Measurements from ENCODE around the gene HEXA.
A peak's percentile ranks its signal among the peaks of the same experiment; 100 is the strongest.
"Not testable (repeated sequence)": the region's sequence is repeated elsewhere in the genome, so short reads cannot be mapped to it uniquely, and the experiment has no call there.

Gene HEXA

DNA sequence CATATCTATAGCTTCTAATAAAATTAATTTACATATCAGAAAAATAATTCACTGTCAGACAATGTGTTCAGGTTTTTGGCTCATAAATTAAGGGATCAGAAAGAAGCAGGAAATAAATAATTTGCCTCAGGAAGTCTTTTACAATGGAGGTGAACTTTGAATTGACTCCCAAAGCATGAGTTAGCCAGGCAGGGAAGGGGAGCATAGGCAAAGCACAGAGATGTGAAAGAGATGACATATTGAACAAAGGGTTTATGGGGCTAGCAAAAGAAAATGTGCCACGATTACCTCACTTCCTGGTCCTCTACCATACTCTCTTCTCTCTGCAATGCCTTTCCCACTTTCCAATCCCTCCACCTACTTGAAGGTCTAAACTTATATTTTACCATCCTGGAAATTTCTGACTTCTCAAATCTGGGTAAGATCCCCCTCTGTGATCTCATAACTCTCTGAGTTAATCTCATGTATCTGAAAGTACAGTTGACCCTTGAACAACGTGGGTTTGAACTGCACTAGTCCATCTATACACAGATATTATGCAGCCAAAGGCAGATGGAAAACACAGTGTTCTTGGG, 4.1 kb upstream of the HEXA start:
- POLR2A ChIA-PET (ENCODE audit: low non-redundant PET) = interaction anchor here (1.0 kb wide), 1 partner anchor 31 kb away, joined by 3 read pairs; no protein-coding TSS in a partner anchor

DNA sequence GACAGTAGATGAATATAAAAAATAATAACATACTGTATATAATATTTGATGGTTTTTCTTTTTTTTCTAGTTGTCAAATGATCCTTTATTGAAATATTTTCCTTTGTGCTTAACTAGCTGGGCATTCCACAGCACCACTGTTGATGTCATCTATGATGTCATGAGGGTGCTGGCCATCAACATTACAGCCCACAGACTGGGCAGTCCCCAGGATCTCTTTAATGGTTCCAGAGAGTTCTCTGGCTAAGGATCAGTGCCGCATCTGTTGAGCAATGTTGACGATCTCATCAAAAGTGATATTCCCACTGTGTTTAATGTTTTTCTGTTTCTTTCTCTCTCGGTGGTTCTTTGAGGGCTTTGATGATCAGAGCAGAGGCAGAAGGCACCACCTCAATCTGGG, 3.3 kb upstream of the HEXA start:
- POLR2A ChIA-PET (ENCODE audit: low non-redundant PET); CTCF ChIA-PET; DNase-seq (ENCODE audit: low spot score); H3K27ac ChIP-seq: not testable (repeated sequence)

More for the DNA sequence above, 4.1 kb upstream of the HEXA start:
- CTCF ChIA-PET = no interaction called here
- H3K27ac ChIP-seq = no peak overlapping the region
- TF ChIP-seq, protein P1, sequence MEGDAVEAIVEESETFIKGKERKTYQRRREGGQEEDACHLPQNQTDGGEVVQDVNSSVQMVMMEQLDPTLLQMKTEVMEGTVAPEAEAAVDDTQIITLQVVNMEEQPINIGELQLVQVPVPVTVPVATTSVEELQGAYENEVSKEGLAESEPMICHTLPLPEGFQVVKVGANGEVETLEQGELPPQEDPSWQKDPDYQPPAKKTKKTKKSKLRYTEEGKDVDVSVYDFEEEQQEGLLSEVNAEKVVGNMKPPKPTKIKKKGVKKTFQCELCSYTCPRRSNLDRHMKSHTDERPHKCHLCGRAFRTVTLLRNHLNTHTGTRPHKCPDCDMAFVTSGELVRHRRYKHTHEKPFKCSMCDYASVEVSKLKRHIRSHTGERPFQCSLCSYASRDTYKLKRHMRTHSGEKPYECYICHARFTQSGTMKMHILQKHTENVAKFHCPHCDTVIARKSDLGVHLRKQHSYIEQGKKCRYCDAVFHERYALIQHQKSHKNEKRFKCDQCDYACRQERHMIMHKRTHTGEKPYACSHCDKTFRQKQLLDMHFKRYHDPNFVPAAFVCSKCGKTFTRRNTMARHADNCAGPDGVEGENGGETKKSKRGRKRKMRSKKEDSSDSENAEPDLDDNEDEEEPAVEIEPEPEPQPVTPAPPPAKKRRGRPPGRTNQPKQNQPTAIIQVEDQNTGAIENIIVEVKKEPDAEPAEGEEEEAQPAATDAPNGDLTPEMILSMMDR (conservative IDR thresholded peaks at IDR 0.05; ENCODE audit: low read depth) = no peak
- DNase-seq (ENCODE audit: low spot score) = no peak

DNA sequence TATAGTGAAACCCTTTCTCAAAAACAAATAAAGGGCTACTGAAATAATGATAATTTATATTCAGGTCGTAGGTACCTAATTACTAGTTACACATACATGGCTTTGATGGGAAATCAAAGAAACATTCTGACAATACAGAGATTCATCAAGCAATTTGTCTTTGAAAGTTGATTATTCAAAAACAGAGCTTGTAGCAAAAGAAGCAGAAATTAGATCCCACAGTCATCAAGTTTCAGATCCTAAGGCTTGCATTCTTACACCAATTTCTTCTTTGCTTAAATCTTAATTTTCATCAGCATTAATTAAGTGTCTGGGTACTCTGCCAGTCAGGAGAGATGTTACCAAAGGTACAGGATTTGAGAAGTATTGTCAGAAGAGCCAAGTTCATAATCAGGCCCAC, 1.5 kb upstream of the HEXA start:
- CTCF ChIA-PET = interaction anchor here (0.6 kb wide), 1 partner anchor 14 kb away, joined by 4 read pairs; no protein-coding TSS in a partner anchor

DNA sequence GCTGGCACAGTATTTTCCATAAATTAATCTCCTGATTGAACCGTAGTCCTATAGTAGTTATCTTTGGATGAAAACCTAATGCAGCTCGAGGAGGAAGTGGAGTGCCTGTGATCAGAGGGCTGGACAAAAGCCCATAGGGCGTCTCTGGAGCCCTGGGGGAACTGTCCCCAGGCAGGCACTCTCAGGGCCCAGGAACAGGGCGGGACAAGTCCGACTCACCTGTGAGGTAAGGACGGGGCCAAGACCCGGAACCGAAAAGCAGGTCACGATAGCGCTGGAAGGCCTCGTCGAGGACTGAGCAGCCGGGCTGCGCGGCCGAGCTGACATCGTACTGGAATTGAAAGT, 341 bp downstream of the HEXA start:
- ChIA-PET CTCF (interaction anchor here (0.6 to 0.7 kb wide), 3 partner anchors 63 to 346 kb away, joined by 3 to 4 read pairs (median 3); no protein-coding TSS in a partner anchor), POLR2A (ENCODE audit: low non-redundant PET) (interaction anchor here (0.6 kb wide), 1 partner anchor 386 kb away, joined by 4 read pairs; no protein-coding TSS in a partner anchor)
- H3K27ac ChIP-seq = peak overlapping the region; percentile 82
- TF ChIP-seq, protein P1 (conservative IDR thresholded peaks at IDR 0.05; ENCODE audit: low read depth) = no peak
- DNase-seq (ENCODE audit: low spot score) = no peak

More for the DNA sequence above, 1.5 kb upstream of the HEXA start:
- no peak for DNase-seq (ENCODE audit: low spot score)
- TF ChIP-seq, protein P1 (conservative IDR thresholded peaks at IDR 0.05; ENCODE audit: low read depth) = no peak
- H3K27ac ChIP-seq = no peak overlapping the region
- POLR2A ChIA-PET (ENCODE audit: low non-redundant PET) = no interaction called here

GRCh38 chr15:72372361-72372760, 3.5 kb downstream of the HEXA start:
- CTCF ChIA-PET = no interaction called here
- H3K27ac ChIP-seq = no peak overlapping the region
- DNase-seq (ENCODE audit: low spot score) = no peak
- POLR2A ChIA-PET (ENCODE audit: low non-redundant PET) = no interaction called here
- TF ChIP-seq, protein P1 (conservative IDR thresholded peaks at IDR 0.05; ENCODE audit: low read depth) = no peak

DNA sequence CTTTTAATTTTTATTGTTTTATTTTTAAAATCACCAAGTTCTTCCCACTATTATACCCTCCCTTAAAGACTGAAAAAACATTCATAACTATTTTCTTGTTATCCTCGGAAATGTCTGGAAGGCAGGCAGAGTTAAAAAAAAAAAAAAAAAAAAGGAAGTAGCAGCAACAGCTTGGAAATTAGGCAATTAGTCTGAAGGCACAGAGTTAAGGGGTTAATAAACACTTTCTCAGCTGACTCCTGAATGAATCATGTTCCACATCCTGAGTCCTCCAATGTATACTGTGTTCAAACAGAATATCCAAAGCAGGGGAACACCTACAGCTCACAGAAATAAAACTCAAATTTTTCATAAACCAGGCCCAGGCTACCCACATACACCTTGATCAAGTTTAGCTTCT, 5.8 kb downstream of the HEXA start:
- TF ChIP-seq, protein P1 (conservative IDR thresholded peaks at IDR 0.05; ENCODE audit: low read depth) = no peak
- no peak overlapping the region for H3K27ac ChIP-seq
- CTCF ChIA-PET = interaction anchor here (0.6 to 1.0 kb wide), 2 partner anchors 12 to 568 kb away, joined by 3 to 4 read pairs; no protein-coding TSS in a partner anchor
- DNase-seq (ENCODE audit: low spot score) = no peak
- POLR2A ChIA-PET (ENCODE audit: low non-redundant PET) = no interaction called here

- CTCF ChIA-PET = interaction anchor here (0.6 to 0.7 kb wide), 2 partner anchors 14 to 252 kb away, joined by 3 to 5 read pairs; no protein-coding TSS in a partner anchor
- H3K27ac ChIP-seq = no peak overlapping the region
- POLR2A ChIA-PET (ENCODE audit: low non-redundant PET) = no interaction called here
- no peak for DNase-seq (ENCODE audit: low spot score)
- TF ChIP-seq, protein P1 (conservative IDR thresholded peaks at IDR 0.05; ENCODE audit: low read depth) = no peak
These were observed 6.9 kb downstream of the HEXA start for GRCh38 chr15:72368899-72369298.
